Pancreas (tissue), 10 donors: ENCODE measurements around the gene TKT. TPM values are rescaled to one million over a fixed set of nuclear protein-coding genes. Genes with fewer than 3 reads are reported as not detected.
A peak's percentile ranks its signal among the peaks of the same experiment; 100 is the strongest.

Experiments used
- ATAC-seq, 4 donors: fragments of 200-7000 bp; cut with Tn5 transposase; one replicate each; pipeline versions ENCODE4 v1.8.0 to v1.9.1; 2020; ENCODE audit warnings: mild to moderate bottlenecking in 4 of 4, moderate library complexity in 4 of 4
- DNase-seq, 6 donors: peaks; one replicate each; pipeline ENCODE4 v3.0.0-alpha.2; 2020
- FAIRE-seq: peaks from 2 replicates; lab custom pipeline; 2012; peaks lifted over from hg19 to GRCh38; lab: Jason Lieb, UNC
- H3K27ac ChIP-seq, 4 donors: fragments of 200-600 bp; sonication (generic); 1 replicate in 3 of 4; 2 replicates in 1 of 4; pipeline versions ENCODE4 v1.5.0 to v1.8.0; 2020
- H3K27me3 ChIP-seq, 4 donors: fragments of 200-600 bp; one replicate each; pipeline ENCODE4 v1.8.0; 2021
- H3K36me3 ChIP-seq, 3 donors: fragments of 200-600 bp; sonication (generic) in 1 of 3; one replicate each; pipeline versions ENCODE4 v1.5.0 to v1.8.0; 2020 to 2021
- H3K4me1 ChIP-seq, 3 donors: fragments of 200-600 bp; one replicate each; pipeline ENCODE4 v1.8.0; 2021
- H3K4me3 ChIP-seq, 4 donors: fragments of 200-600 bp; sonication (generic) in 2 of 4; one replicate each; pipeline versions ENCODE4 v1.5.0 to v1.8.0; 2020 to 2021
- H3K9me3 ChIP-seq, 4 donors: fragments of 200-600 bp; one replicate each; pipeline ENCODE4 v1.8.0; 2021
- WGBS, 2 donors: extraction: QIAGEN DNeasy Blood & Tissue Kit; methylation state at CpG; one replicate each; pipeline ENCODE4 v1.1.7; 2013; 5-methylcytosine and 5-hydroxymethylcytosine counted together
- intact Hi-C, 3 donors: fragments of 100-400 bp; cut with DNase I; formaldehyde crosslinking; loops; one replicate each; pipeline versions ENCODE4 v1.11.1 to v1.14.2; 2022
- polyA plus RNA-seq, 2 donors: library from polyadenylated mRNA; stranded (reverse); fragments of 200-250 nt; gene quantifications; one replicate each; pipeline ENCODE4 v1.2.3, GENCODE V29; 2013
- total RNA-seq, 6 donors: library from RNA; stranded (reverse); fragmentation: NEBNext Ultra II Directional in 4 of 6; extraction: Animal tissue kit (Norgen Biotek cat#: 25700) in 4 of 6; gene quantifications; one replicate each; pipeline versions ENCODE4 v1.2.1 to v1.2.4, GENCODE V29; 2021 to 2023
- TF ChIP-seq, protein P1 (sequence below), 4 donors: fragments of 200-600 bp; sonication (generic) in 3 of 4; IDR thresholded peaks; one replicate each; pipeline versions ENCODE4 v1.5.0 to v1.8.0; 2021; ENCODE audit warnings: antibody characterized with exemption in 4 of 4
- donor health status: healthy with polysubstance abuse.
- donor health status: DM: no; HTN: no; CAD: no; lungs with moderate emphysema.
- donor health status: DM: no; HTN: no; CAD: no.
- donor health status: control.
- donor health status: control.
- donor health status: Bipolar disorder and iron deficiency.
- donor health status: DM: yes; HTN: yes; CAD: no.
- donor health status: DM: no; HTN: no; CAD: no.
- donor health status: DM: no; HTN: no; CAD: no.
- donor health status: DM: yes; HTN: yes; CAD: no.

TKT gene
- total and polyA plus RNA-seq, 8 donors: 114 to 306 (median 195) TPM

DNA sequence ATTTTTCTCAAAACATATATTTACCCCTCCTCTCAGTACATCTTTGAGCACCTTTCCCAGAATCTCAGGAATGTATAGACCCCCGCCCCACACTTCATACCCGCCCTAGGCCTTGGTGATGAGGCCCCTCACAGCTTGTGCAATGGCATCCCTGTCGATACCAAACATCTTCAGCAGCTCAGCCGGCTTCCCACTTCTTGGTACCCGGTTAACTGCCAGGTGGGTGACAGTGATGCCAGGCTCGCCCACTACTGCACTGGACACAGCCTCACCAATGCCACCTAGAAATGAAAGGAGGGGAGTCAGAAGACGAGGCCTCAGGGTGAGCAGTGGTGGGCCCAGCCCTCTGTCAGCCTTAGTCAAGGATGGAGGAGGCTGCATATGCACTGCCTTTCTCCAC lies 30.2 kb downstream of the TKT start:
- intact Hi-C loops: no loop called here
- H3K27ac ChIP-seq: no peak overlapping the region
- no peaks in the 10 kb centered on the region for H3K4me1 ChIP-seq
- peaks cover 9 to 68% (median 56%) of the 10 kb centered on the region in 3 donors for H3K36me3 ChIP-seq
- no peaks in the 10 kb centered on the region for H3K27me3 ChIP-seq
- TF ChIP-seq, protein P1, sequence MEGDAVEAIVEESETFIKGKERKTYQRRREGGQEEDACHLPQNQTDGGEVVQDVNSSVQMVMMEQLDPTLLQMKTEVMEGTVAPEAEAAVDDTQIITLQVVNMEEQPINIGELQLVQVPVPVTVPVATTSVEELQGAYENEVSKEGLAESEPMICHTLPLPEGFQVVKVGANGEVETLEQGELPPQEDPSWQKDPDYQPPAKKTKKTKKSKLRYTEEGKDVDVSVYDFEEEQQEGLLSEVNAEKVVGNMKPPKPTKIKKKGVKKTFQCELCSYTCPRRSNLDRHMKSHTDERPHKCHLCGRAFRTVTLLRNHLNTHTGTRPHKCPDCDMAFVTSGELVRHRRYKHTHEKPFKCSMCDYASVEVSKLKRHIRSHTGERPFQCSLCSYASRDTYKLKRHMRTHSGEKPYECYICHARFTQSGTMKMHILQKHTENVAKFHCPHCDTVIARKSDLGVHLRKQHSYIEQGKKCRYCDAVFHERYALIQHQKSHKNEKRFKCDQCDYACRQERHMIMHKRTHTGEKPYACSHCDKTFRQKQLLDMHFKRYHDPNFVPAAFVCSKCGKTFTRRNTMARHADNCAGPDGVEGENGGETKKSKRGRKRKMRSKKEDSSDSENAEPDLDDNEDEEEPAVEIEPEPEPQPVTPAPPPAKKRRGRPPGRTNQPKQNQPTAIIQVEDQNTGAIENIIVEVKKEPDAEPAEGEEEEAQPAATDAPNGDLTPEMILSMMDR (IDR thresholded peaks at IDR 0.05): no peak
- 85 to 91% methylated on average over 7 of the region's 7 CpGs for WGBS, 2 donors
- DNase-seq (no peak), FAIRE-seq (no peak), ATAC-seq (no peak)
- H3K9me3 ChIP-seq: no peaks in the 10 kb centered on the region
- H3K4me3 ChIP-seq: no peak overlapping the region

DNA sequence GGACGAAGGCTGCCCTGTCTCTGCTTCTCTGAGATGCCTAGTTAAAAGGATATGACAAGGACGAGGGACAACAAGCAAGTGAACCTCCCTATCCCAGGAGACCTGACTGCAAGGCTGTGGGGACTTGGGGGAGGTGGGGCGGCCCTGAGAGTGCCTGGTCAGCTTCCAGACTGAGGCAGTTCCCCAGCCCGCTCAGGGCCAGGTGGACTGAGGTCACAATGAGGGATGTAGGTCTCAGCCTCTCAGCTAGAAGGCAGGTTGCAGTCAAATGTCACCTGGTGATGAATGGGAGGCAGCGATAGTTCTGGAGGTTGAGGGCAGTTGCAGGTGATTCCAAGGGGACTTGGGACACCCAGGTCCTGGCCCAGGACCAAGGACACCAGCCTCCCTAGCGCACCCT lies 30.6 kb downstream of the TKT start:
- DNase-seq (no peak), ATAC-seq (no peak), FAIRE-seq (no peak)
- WGBS, 2 donors: 78 to 84% methylated on average over 6 of the region's 6 CpGs
- H3K9me3 ChIP-seq: no peaks in the 10 kb centered on the region
- no peak overlapping the region for H3K27ac ChIP-seq
- peaks cover 9 to 64% (median 55%) of the 10 kb centered on the region in 3 donors for H3K36me3 ChIP-seq
- intact Hi-C loops: no loop called here
- TF ChIP-seq, protein P1 (IDR thresholded peaks at IDR 0.05): no peak
- no peaks in the 10 kb centered on the region for H3K27me3 ChIP-seq
- no peak overlapping the region for H3K4me3 ChIP-seq
- H3K4me1 ChIP-seq: no peaks in the 10 kb centered on the region

DNA sequence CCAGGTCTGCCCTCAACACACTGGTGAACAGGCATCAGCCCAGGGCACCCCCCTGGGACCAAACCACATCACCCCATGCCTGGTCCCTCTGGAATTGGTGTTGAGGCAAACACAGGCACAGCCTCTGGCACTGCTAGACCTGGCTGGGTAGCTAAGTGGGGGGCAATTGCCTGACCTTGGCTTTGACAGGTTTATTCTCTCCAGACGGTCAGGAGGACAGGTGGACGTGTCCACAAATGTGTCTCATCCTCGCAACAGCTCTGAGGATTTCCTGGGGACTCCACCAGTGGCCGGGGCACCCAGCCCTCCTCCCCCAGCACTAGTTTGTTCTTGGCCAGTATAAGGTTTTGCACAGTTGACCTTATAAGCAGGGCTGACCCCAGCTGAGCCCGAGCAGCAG lies 31.3 kb downstream of the TKT start:
- intact Hi-C loops: no loop called here
- DNase-seq (no peak), FAIRE-seq (no peak), ATAC-seq (no peak)
- H3K27ac ChIP-seq: no peak overlapping the region
- peaks cover 9 to 58% (median 49%) of the 10 kb centered on the region in 3 donors for H3K36me3 ChIP-seq
- no peaks in the 10 kb centered on the region for H3K27me3 ChIP-seq
- H3K4me1 ChIP-seq: no peaks in the 10 kb centered on the region
- H3K4me3 ChIP-seq: no peak overlapping the region
- TF ChIP-seq, protein P1 (IDR thresholded peaks at IDR 0.05): no peak
- H3K9me3 ChIP-seq: no peaks in the 10 kb centered on the region
- 72 to 79% methylated on average over 5 of the region's 5 CpGs for WGBS, 2 donors

DNA sequence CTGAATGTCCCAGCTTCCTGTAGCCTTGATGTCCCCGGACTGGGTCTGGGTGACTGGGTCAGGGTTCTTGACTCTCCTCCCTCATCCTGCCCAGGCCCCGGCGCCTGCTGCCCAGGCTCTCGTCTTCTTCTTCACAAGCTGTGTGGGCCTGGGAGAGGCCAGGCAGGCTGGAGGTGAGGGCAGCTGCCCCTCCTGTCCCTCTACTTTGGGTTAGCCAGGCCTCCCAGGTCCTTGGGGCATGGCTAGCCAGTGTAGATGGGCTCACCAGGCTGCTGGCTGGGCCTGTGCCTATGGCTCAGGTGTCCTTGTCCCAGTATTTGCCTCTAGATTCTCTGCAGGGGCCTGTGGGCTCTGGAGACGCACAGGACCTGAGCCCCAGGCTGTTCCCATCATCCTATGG lies 31.8 kb downstream of the TKT start:
- H3K27me3 ChIP-seq: no peaks in the 10 kb centered on the region
- TF ChIP-seq, protein P1 (IDR thresholded peaks at IDR 0.05): no peak
- H3K4me1 ChIP-seq: no peaks in the 10 kb centered on the region
- H3K36me3 ChIP-seq: peaks cover 9 to 53% (median 44%) of the 10 kb centered on the region in 3 donors
- intact Hi-C loops: no loop called here
- peak in 1 of 6 donors; percentile 48 for DNase-seq
- ATAC-seq: no peak
- 84 to 90% methylated on average over 5 of the region's 5 CpGs for WGBS, 2 donors
- H3K27ac ChIP-seq: no peak overlapping the region
- H3K4me3 ChIP-seq: no peak overlapping the region
- no peaks in the 10 kb centered on the region for H3K9me3 ChIP-seq
- FAIRE-seq: no peak

DNA sequence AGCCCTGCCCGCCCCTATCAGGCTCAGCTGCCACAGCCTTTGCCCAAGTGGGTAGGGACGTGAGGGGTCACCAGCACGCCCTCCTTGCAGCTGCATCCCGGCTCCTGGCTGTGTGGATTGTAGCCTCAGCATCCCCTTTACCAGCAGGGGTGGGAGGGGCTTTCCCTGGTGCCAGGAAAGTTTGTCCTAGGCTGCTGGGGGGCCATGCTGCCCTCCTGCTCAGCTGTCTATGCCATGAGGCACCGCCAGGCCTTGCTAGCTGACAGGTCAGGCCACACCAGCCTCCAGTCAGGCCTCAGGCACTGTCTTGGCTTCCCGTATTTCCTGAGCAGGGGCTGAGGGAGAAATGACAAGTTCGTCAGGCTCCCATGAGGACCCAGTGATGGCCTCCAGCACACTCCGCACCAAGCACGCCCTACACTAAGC lies 32.3 kb downstream of the TKT start:
- no peaks in the 10 kb centered on the region for H3K4me1 ChIP-seq
- TF ChIP-seq, protein P1 (IDR thresholded peaks at IDR 0.05): no peak
- no peak for FAIRE-seq
- H3K27ac ChIP-seq: no peak overlapping the region
- peak in 1 of 6 donors; percentile 30 for DNase-seq
- intact Hi-C loops: no loop called here
- no peak overlapping the region for H3K4me3 ChIP-seq
- ATAC-seq: no peak
- H3K36me3 ChIP-seq: peaks cover 9 to 48% (median 39%) of the 10 kb centered on the region in 3 donors
- no peaks in the 10 kb centered on the region for H3K9me3 ChIP-seq
- H3K27me3 ChIP-seq: no peaks in the 10 kb centered on the region
- WGBS, 2 donors: 94 to 96% methylated on average over 9 of the region's 9 CpGs
